Panc1 (cell line): ENCODE data around the gene SRBD1.

Source experiments
- SIN3A ChIP-seq: IDR thresholded peaks from 2 replicates; pipeline ENCODE4 v1.6.1; 2012; ENCODE audit warnings: low read depth, mild to moderate bottlenecking, low read length, moderate library complexity, borderline replicate concordance; ENCODE audit not compliant: insufficient read depth
- TF ChIP-seq, protein P1 (sequence below): fragments of 450-650 bp; IDR thresholded peaks from 2 replicates; pipeline ENCODE4 v1.5.1; 2017; ENCODE audit warnings: mild to moderate bottlenecking

GRCh38 chr2:45510701-45511420 lies 100.2 kb downstream of the SRBD1 start:
- TF ChIP-seq SIN3A: no peak
- TF ChIP-seq, protein P1, sequence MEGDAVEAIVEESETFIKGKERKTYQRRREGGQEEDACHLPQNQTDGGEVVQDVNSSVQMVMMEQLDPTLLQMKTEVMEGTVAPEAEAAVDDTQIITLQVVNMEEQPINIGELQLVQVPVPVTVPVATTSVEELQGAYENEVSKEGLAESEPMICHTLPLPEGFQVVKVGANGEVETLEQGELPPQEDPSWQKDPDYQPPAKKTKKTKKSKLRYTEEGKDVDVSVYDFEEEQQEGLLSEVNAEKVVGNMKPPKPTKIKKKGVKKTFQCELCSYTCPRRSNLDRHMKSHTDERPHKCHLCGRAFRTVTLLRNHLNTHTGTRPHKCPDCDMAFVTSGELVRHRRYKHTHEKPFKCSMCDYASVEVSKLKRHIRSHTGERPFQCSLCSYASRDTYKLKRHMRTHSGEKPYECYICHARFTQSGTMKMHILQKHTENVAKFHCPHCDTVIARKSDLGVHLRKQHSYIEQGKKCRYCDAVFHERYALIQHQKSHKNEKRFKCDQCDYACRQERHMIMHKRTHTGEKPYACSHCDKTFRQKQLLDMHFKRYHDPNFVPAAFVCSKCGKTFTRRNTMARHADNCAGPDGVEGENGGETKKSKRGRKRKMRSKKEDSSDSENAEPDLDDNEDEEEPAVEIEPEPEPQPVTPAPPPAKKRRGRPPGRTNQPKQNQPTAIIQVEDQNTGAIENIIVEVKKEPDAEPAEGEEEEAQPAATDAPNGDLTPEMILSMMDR: no peak
